ENCODE measurements around the gene B4GALT2. TPM values are rescaled to one million over a fixed set of nuclear protein-coding genes. Genes with fewer than 3 reads are reported as not detected.

B4GALT2 gene
- total RNA-seq, 1 donor from 2014 or later = 23.7 TPM

DNA sequence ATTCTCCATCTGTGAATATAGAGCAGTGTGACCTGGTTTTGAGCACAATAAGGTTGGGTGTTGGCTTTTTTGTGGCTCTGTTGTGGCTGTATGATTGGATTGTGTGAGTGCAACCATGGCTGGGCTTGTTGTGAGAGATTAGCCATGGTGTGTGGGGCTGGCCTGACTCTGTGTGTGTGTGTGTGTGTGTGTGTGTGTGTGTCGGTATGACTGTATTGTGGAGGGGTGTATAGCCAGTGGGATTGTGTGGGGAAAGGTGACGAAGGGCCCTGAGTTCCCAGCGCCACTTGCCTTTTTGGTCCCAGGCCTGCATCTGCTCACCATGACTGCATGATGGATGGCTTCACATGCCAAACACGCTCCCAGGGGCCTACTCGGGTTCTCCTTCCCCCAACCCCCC is 58.1 kb downstream of the B4GALT2 start:
- no peak for TF ChIP-seq EZH2 (IDR thresholded peaks at IDR 0.05)
- TF ChIP-seq, protein P1, sequence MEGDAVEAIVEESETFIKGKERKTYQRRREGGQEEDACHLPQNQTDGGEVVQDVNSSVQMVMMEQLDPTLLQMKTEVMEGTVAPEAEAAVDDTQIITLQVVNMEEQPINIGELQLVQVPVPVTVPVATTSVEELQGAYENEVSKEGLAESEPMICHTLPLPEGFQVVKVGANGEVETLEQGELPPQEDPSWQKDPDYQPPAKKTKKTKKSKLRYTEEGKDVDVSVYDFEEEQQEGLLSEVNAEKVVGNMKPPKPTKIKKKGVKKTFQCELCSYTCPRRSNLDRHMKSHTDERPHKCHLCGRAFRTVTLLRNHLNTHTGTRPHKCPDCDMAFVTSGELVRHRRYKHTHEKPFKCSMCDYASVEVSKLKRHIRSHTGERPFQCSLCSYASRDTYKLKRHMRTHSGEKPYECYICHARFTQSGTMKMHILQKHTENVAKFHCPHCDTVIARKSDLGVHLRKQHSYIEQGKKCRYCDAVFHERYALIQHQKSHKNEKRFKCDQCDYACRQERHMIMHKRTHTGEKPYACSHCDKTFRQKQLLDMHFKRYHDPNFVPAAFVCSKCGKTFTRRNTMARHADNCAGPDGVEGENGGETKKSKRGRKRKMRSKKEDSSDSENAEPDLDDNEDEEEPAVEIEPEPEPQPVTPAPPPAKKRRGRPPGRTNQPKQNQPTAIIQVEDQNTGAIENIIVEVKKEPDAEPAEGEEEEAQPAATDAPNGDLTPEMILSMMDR (IDR thresholded peaks at IDR 0.05) = no peak
- TF ChIP-seq EZH2phosphoT487 (IDR thresholded peaks at IDR 0.05) = no peak
- Mint-ChIP-seq H3K27ac (peak overlapping the region; percentile 64), H3K4me3 (no peak overlapping the region), H3K9me3 (no peaks in the 10 kb centered on the region), H3K4me1 (peaks cover 34% of the 10 kb centered on the region), H3K36me3 (no peaks in the 10 kb centered on the region), H3K27me3 (ENCODE audit: insufficient read depth, low read depth) (peaks cover 6% of the 10 kb centered on the region)
- H3K9me3 ChIP-seq (ENCODE audit: low read depth) = no peaks in the 10 kb centered on the region
- no peak overlapping the region for H2AFZ ChIP-seq (replicated peaks)
- H3K4me1 ChIP-seq = peaks cover 14% of the 10 kb centered on the region
- no peaks in the 10 kb centered on the region for H3K36me3 ChIP-seq
- no peaks in the 10 kb centered on the region for H3K27me3 ChIP-seq
- no peaks in the 10 kb centered on the region for H3K79me2 ChIP-seq (ENCODE audit: low read depth)
- DNase-seq (ENCODE audit: low spot score) = no peak
- H3F3A ChIP-seq (ENCODE audit: low read depth) = peaks cover 14% of the 10 kb centered on the region
- no peak overlapping the region for H3K9ac ChIP-seq
- H4K20me1 ChIP-seq (ENCODE audit: low read depth) = no peaks in the 10 kb centered on the region
- no peak overlapping the region for H3K27ac ChIP-seq
- H3K4me2 ChIP-seq = no peak overlapping the region
- no peak overlapping the region for H3K4me3 ChIP-seq

DNA sequence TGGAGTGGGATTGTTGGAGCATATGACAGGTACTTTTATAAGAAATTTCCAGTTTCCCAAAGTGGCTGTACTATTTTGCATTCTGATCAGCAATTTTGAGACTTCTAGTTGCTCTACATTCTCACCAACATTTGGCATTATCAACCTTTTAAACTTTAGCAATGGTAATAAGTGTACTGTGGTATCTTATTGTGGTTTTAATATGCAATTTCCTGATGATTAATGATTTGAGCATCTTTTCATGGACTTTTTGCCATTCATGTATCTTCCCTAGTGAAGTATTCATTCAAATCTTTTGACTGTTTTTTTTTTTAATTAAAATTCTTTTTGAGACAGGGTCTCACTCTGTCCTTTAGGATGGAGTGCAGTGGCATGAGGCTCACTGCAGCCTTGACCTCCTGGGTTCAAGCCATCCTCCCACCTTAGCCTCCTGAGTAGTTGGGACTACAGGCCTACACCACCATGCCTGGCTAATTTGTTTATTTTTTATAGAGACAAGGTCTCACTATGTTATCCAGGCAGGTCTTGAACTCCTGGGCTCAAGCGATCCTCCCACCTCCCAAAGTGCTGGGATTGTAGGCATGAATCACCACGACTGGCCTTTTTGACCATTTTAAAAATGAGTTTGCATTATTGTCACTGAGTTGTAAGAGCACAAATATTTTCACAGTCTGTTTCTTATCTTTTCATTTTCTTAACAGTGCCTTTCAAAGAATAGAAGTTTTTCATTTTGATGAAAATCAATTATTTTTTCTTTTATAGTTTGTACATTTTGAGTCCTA is 60.1 kb downstream of the B4GALT2 start:
- Mint-ChIP-seq H3K4me3 (no peak overlapping the region), H3K36me3 (no peaks in the 10 kb centered on the region)
- H3K9ac ChIP-seq = no peak overlapping the region

DNA sequence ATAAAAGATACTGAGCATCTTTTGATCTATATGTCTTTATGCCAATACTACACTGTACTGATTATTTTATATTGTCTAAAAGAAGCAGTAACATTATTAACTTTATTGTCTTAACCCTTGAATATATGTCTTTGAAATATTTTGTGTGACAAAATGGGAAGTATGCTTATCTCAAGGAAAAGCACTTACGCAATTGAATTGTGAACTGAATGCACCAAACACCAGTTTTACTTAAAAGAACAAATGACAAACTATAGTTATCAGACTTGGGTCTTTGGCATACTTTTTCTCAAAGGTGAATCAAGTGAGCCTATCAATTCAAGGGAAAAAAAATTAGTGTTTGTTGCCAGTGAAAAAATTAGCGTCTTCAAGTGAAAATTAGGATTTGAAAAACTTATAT is 61.4 kb downstream of the B4GALT2 start:
- peaks cover 4% of the 10 kb centered on the region for H3K27me3 Mint-ChIP-seq (ENCODE audit: insufficient read depth, low read depth)
- no peak overlapping the region for H3K4me3 Mint-ChIP-seq
- H3K4me2 ChIP-seq = no peak overlapping the region
- no peaks in the 10 kb centered on the region for H3K27me3 ChIP-seq
- no peaks in the 10 kb centered on the region for H3K9me3 ChIP-seq (ENCODE audit: low read depth)
- TF ChIP-seq, protein P1 (IDR thresholded peaks at IDR 0.05) = no peak
- TF ChIP-seq EZH2phosphoT487 (IDR thresholded peaks at IDR 0.05) (no peak), EZH2 (IDR thresholded peaks at IDR 0.05) (no peak)
- no peaks in the 10 kb centered on the region for H3K79me2 ChIP-seq (ENCODE audit: low read depth)
- H4K20me1 ChIP-seq (ENCODE audit: low read depth) = no peaks in the 10 kb centered on the region
- H3K9ac ChIP-seq = no peak overlapping the region
- H3K4me1 ChIP-seq = peaks cover 18% of the 10 kb centered on the region
- no peak overlapping the region for H3K4me3 ChIP-seq
- DNase-seq (ENCODE audit: low spot score) = no peak
- H3F3A ChIP-seq (ENCODE audit: low read depth) = peaks cover 3% of the 10 kb centered on the region
- no peaks in the 10 kb centered on the region for H3K36me3 Mint-ChIP-seq
- no peak overlapping the region for H3K27ac ChIP-seq
- peaks cover 20% of the 10 kb centered on the region for H3K4me1 Mint-ChIP-seq
- H3K9me3 Mint-ChIP-seq = no peaks in the 10 kb centered on the region
- H3K27ac Mint-ChIP-seq = no peak overlapping the region
- H3K36me3 ChIP-seq = no peaks in the 10 kb centered on the region
- no peak overlapping the region for H2AFZ ChIP-seq (replicated peaks)

More for the DNA sequence above, 60.1 kb downstream of the B4GALT2 start:
- Histone ChIP-seq H3F3A (ENCODE audit: low read depth) (peaks cover 3% of the 10 kb centered on the region), H4K20me1 (ENCODE audit: low read depth) (no peaks in the 10 kb centered on the region), H3K4me2 (no peak overlapping the region), H3K27ac (no peak overlapping the region), H3K36me3 (no peaks in the 10 kb centered on the region), H2AFZ (replicated peaks) (no peak overlapping the region), H3K27me3 (no peaks in the 10 kb centered on the region), H3K4me1 (peaks cover 17% of the 10 kb centered on the region), H3K4me3 (no peak overlapping the region), H3K9me3 (ENCODE audit: low read depth) (no peaks in the 10 kb centered on the region), H3K79me2 (ENCODE audit: low read depth) (no peaks in the 10 kb centered on the region)
- DNase-seq (ENCODE audit: low spot score) = no peak
- TF ChIP-seq EZH2phosphoT487 (IDR thresholded peaks at IDR 0.05) (no peak), EZH2 (IDR thresholded peaks at IDR 0.05) (no peak)
- TF ChIP-seq, protein P1 (IDR thresholded peaks at IDR 0.05) = no peak
- Mint-ChIP-seq H3K4me1 (peaks cover 23% of the 10 kb centered on the region), H3K27me3 (ENCODE audit: insufficient read depth, low read depth) (peaks cover 8% of the 10 kb centered on the region), H3K27ac (no peak overlapping the region), H3K9me3 (no peaks in the 10 kb centered on the region)

Other genes starting within 250 kb of the B4GALT2 start
- 2.9 and 4.1 TPM in 2 replicates for gene ARTN, start 45.4 kb upstream of the B4GALT2 start, total RNA-seq (ENCODE audit: low replicate concordance)
- gene IPO13, start 32.3 kb upstream of the B4GALT2 start, total RNA-seq (ENCODE audit: low replicate concordance) = 7.2 and 13.2 TPM in 2 replicates
- 9.5 and 20.0 TPM in 2 replicates for gene DPH2, start 9.2 kb upstream of the B4GALT2 start, total RNA-seq (ENCODE audit: low replicate concordance)
- 39.2 and 71.2 TPM in 2 replicates for gene ATP6V0B, start 4.2 kb upstream of the B4GALT2 start, total RNA-seq (ENCODE audit: low replicate concordance)
- 3.3 and 13.5 TPM in 2 replicates for gene CCDC24, start 12.4 kb downstream of the B4GALT2 start, total RNA-seq (ENCODE audit: low replicate concordance)
- gene SLC6A9, start 52.3 kb downstream of the B4GALT2 start, total RNA-seq (ENCODE audit: low replicate concordance) = 1.4 and 5.6 TPM in 2 replicates
- gene KLF17, start 139.6 kb downstream of the B4GALT2 start, total RNA-seq (ENCODE audit: low replicate concordance) = not detected in 2 replicates
- gene KLF18, start 162.4 kb downstream of the B4GALT2 start, total RNA-seq (ENCODE audit: low replicate concordance) = not detected in 2 replicates
- gene DMAP1, start 234.3 kb downstream of the B4GALT2 start, total RNA-seq (ENCODE audit: low replicate concordance) = 22.3 and 29.8 TPM in 2 replicates